GM12872 (cell line): ENCODE results near the gene CHMP5.

Experiments used
- CTCF ChIP-seq: IDR thresholded peaks from 3 replicates; pipeline ENCODE4 v1.5.1; 2011; ENCODE audit warnings: low read depth, mild to moderate bottlenecking, low read length, moderate library complexity; ENCODE audit not compliant: insufficient read depth

CHMP5 gene

GRCh38 chr9:33264473-33265177, at the start of gene CHMP5, which contains the start of gene BAG1:
TSS of gene CHMP5 (plus strand) at chr9:33265049. CDS start at chr9:33265079, 30 bp downstream.
TSS of gene BAG1 (minus strand) at chr9:33264708.
- no peak for TF ChIP-seq CTCF

- no peak for TF ChIP-seq CTCF
Measured at GRCh38 chr9:33220681-33221567, 43.9 kb upstream of the CHMP5 start.

- no peak for TF ChIP-seq CTCF
Measured at GRCh38 chr9:33221568-33221884, 43.3 kb upstream of the CHMP5 start.

- no peak for TF ChIP-seq CTCF
Measured at GRCh38 chr9:33222031-33222430, 42.8 kb upstream of the CHMP5 start.

- TF ChIP-seq CTCF, result peak; percentile 66
Measured at GRCh38 chr9:33223696-33224095, 41.2 kb upstream of the CHMP5 start.

- peak; percentile 62 for TF ChIP-seq CTCF
Measured at GRCh38 chr9:33225319-33226147, 39.3 kb upstream of the CHMP5 start.

- no peak for TF ChIP-seq CTCF
Measured at GRCh38 chr9:33227008-33227398, 37.8 kb upstream of the CHMP5 start.
